Activated CD4-positive, CD25-positive, alpha-beta regulatory T cell treated with anti-CD3 and anti-CD28 coated beads, Interleukin-2, amount 50 U/mL, for 72 hours (primary cell): ENCODE data around the gene ANKMY1.
A peak's percentile ranks its signal among the peaks of the same experiment; 100 is the strongest.
"Not testable (repeated sequence)": the region's sequence is repeated elsewhere in the genome, so short reads cannot be mapped to it uniquely, and the experiment has no call there.

ENCODE experiments used
- DNase-seq: peaks from one replicate; pipeline ENCODE4 v3.0.0; 2021

Gene ANKMY1

GRCh38 chr2:240500561-240501423 lies 57.0 kb downstream of the ANKMY1 start:
- no peak for DNase-seq

GRCh38 chr2:240499309-240500301 lies 58.2 kb downstream of the ANKMY1 start:
- DNase-seq: peak; percentile 20

GRCh38 chr2:240498958-240499260 lies 58.9 kb downstream of the ANKMY1 start:
- DNase-seq: no peak

GRCh38 chr2:240498171-240498957 lies 59.4 kb downstream of the ANKMY1 start:
- no peak for DNase-seq

GRCh38 chr2:240497082-240497481 lies 60.7 kb downstream of the ANKMY1 start:
- DNase-seq: not testable (repeated sequence)

GRCh38 chr2:240494942-240495341 lies 62.8 kb downstream of the ANKMY1 start:
- DNase-seq: not testable (repeated sequence)

- DNase-seq: no peak
Measured at GRCh38 chr2:240494194-240494793, 63.5 kb downstream of the ANKMY1 start.

GRCh38 chr2:240491483-240491882 lies 66.3 kb downstream of the ANKMY1 start:
- DNase-seq: no peak

- peak; percentile 20 for DNase-seq
Measured at GRCh38 chr2:240482141-240482540, 75.6 kb downstream of the ANKMY1 start.

- DNase-seq: no peak
Measured at GRCh38 chr2:240481720-240482119, 76.1 kb downstream of the ANKMY1 start.

GRCh38 chr2:240480834-240481623 lies 76.8 kb downstream of the ANKMY1 start:
- DNase-seq: peak; percentile 11

- DNase-seq: peak; percentile 23
Measured at GRCh38 chr2:240479111-240479501, 78.7 kb downstream of the ANKMY1 start.

- DNase-seq: no peak
Measured at GRCh38 chr2:240478346-240479110, 79.3 kb downstream of the ANKMY1 start.

- no peak for DNase-seq
Measured at GRCh38 chr2:240477916-240478315, 79.9 kb downstream of the ANKMY1 start.

GRCh38 chr2:240473211-240473610 lies 84.6 kb downstream of the ANKMY1 start:
- no peak for DNase-seq

GRCh38 chr2:240472078-240472790 lies 85.6 kb downstream of the ANKMY1 start:
- DNase-seq: no peak

GRCh38 chr2:240469740-240470139 lies 88.0 kb downstream of the ANKMY1 start:
- DNase-seq: peak; percentile 21

GRCh38 chr2:240469239-240469636 lies 88.5 kb downstream of the ANKMY1 start:
- no peak for DNase-seq

- no peak for DNase-seq
Measured at GRCh38 chr2:240468303-240469238, 89.2 kb downstream of the ANKMY1 start.
